HepG2 (cell line): ENCODE measurements around the gene ZBTB32. TPM values are rescaled to one million over a fixed set of nuclear protein-coding genes. Genes with fewer than 3 reads are reported as not detected.

ENCODE experiments used
- ATAC-seq: fragments of 200-7000 bp; cut with Tn5 transposase; 3 replicates; pipeline ENCODE4 v1.9.1; 2020; ENCODE audit warnings: mild to moderate bottlenecking, moderate library complexity
- BruUV-seq: library from RNA; stranded (reverse); fragments of 400-500 nt; replicated peaks from 2 replicates; lab custom pipeline; 2021; lab: Mats Ljungman, UMichigan
- CTCF ChIA-PET: fragments of 300-600 bp; formaldehyde crosslinking; extraction: SDS; loops from one replicate; lab custom pipeline; 2021; ENCODE audit warnings: low total read pairs, inconsistent platforms, low intra/inter-chr PET ratio; lab: Yijun Ruan, JAX
- POLR2A ChIA-PET: fragments of 350-600 bp; sonication (Branson Sonifier 250); formaldehyde crosslinking; loops from one replicate; lab custom pipeline; 2020; ENCODE audit warnings: antibody characterized with exemption, inconsistent platforms; lab: Yijun Ruan, JAX
- DNase-seq: peaks from one replicate; pipeline ENCODE4 v3.0.0-alpha.2; 2015; ENCODE audit warnings: low spot score
- FAIRE-seq: peaks from 3 replicates; lab custom pipeline; 2011; peaks lifted over from hg19 to GRCh38; lab: Jason Lieb, UNC
- H2AFZ ChIP-seq: one replicate; pipeline ENCODE4 v1.6.1; 2011; ENCODE audit warnings: low read length, inconsistent platforms
- H3K27ac ChIP-seq: fragments of 300-600 bp; 3 replicates; pipeline ENCODE4 v1.8.0; 2011; ENCODE audit warnings: mixed run types, mild to moderate bottlenecking, mixed read lengths, low read length, inconsistent platforms; ENCODE audit not compliant: insufficient read depth; ENCODE audit errors: extremely low read length
- H3K27me3 ChIP-seq, 2 experiments: fragments of 200-600 bp in 1 of 2; 2 replicates in 1 of 2; 3 replicates in 1 of 2; pipeline versions ENCODE4 v1.6.0 to v1.8.0; 2011; ENCODE audit warnings: low read length in 2 of 2, mild to moderate bottlenecking in 2 of 2, moderate library complexity in 2 of 2, inconsistent platforms in 1 of 2; ENCODE audit not compliant: insufficient read depth in 2 of 2, control insufficient read depth in 1 of 2
- H3K36me3 ChIP-seq, 2 experiments: fragments of 200-600 bp in 1 of 2; replicated peaks in 1 of 2; 2 replicates in 1 of 2; 3 replicates in 1 of 2; pipeline versions ENCODE4 v1.5.1 to v1.8.0; 2011; ENCODE audit warnings: low read length in 2 of 2, inconsistent platforms in 1 of 2; ENCODE audit not compliant: insufficient read depth in 2 of 2, control insufficient read depth in 1 of 2
- H3K4me1 ChIP-seq: 2 replicates; pipeline ENCODE4 v1.5.1; 2012; ENCODE audit warnings: low read length, inconsistent platforms; ENCODE audit not compliant: insufficient read depth
- H3K4me2 ChIP-seq: 2 replicates; pipeline ENCODE4 v1.6.0; 2011; ENCODE audit warnings: low read depth, low read length, inconsistent platforms
- H3K4me3 ChIP-seq, 3 experiments: fragments of 200-600 bp in 1 of 3; sonication (generic), shearing (Covaris generic) in 1 of 3; replicated peaks in 1 of 3; 2 replicates each; pipeline ENCODE4 v1.5.1; 2011 to 2016; ENCODE audit warnings: low read length in 3 of 3, inconsistent platforms in 2 of 3, low read depth in 2 of 3, mild to moderate bottlenecking in 2 of 3, control low read depth in 1 of 3, mixed read lengths in 1 of 3; ENCODE audit not compliant: insufficient read depth in 1 of 3
- H3K79me2 ChIP-seq: one replicate; pipeline ENCODE4 v1.6.1; 2011; ENCODE audit warnings: low read length, inconsistent platforms; ENCODE audit not compliant: insufficient read depth
- H3K9ac ChIP-seq: 2 replicates; pipeline ENCODE4 v1.6.0; 2011; ENCODE audit warnings: mild to moderate bottlenecking, low read depth, low read length, inconsistent platforms; ENCODE audit not compliant: insufficient read depth
- H3K9me3 ChIP-seq: 2 replicates; pipeline ENCODE4 v1.5.1; 2012; ENCODE audit warnings: mild to moderate bottlenecking, low read length
- H4K20me1 ChIP-seq: 2 replicates; pipeline ENCODE4 v1.6.0; 2011; ENCODE audit warnings: inconsistent platforms, mild to moderate bottlenecking, low read length, moderate library complexity; ENCODE audit not compliant: insufficient read depth
- HDAC2 ChIP-seq: sonication (generic); formaldehyde crosslinking; IDR thresholded peaks from 2 replicates; pipeline ENCODE4 v1.4.0; 2020; ENCODE audit warnings: missing genetic modification reagents
- KDM2A ChIP-seq: sonication (generic); formaldehyde crosslinking; IDR thresholded peaks from 2 replicates; pipeline ENCODE4 v1.4.0; 2020; ENCODE audit warnings: low read depth, missing genetic modification reagents, borderline replicate concordance
- RAD21 ChIP-seq: fragments of 450-650 bp; formaldehyde crosslinking; IDR thresholded peaks from 2 replicates; pipeline ENCODE4 v1.5.0; 2020; ENCODE audit warnings: mild to moderate bottlenecking
- RORA ChIP-seq: sonication (generic); formaldehyde crosslinking; IDR thresholded peaks from 2 replicates; pipeline ENCODE4 v1.5.0; 2020; ENCODE audit warnings: mild to moderate bottlenecking, missing genetic modification reagents, moderate library complexity
- TAF15 ChIP-seq: fragments of 200-400 bp; formaldehyde crosslinking; IDR thresholded peaks from one replicate; pipeline ENCODE4 v1.6.1; 2018; ENCODE audit warnings: mild to moderate bottlenecking, low read depth, low read length; ENCODE audit not compliant: poor library complexity, severe bottlenecking
- WGBS: methylation state at CpG from one replicate; pipeline ENCODE4 v1.1.6; 2017; ENCODE audit warnings: low lambda C conversion rate; 5-methylcytosine and 5-hydroxymethylcytosine counted together
- in situ Hi-C: cut with HindIII; loops from 2 replicates; pipeline ENCODE4 v1.10.0; 2017; ENCODE audit warnings: low pct_unique_long_range_greater_than_20kb; ENCODE audit not compliant: extremely low pct_ligation_motif_present
- intact Hi-C: fragments of 100-400 bp; cut with micrococcal nuclease; formaldehyde crosslinking; loops from one replicate; pipeline ENCODE4 v1.10.0; 2022; ENCODE audit not compliant: unreplicated experiment
- polyA plus RNA-seq, 8 experiments: library from polyadenylated mRNA; depleted of rRNA in 3 of 8; stranded (reverse) in 7 of 8; unstranded in 1 of 8; fragments of >200 nt; fragmentation: Illumina TruSeq in 4 of 8; extraction: Trizol in 4 of 8; gene quantifications; 2 replicates each; pipeline versions ENCODE4 v1.2.1 to v1.2.3, GENCODE V29; 2011 to 2016; ENCODE audit warnings: low read depth in 4 of 8, missing spikeins in 1 of 8, mixed read lengths in 1 of 8; ENCODE audit not compliant: insufficient read depth in 1 of 8
- total RNA-seq, 5 experiments: library from RNA; depleted of rRNA; stranded (reverse); fragments of >200 nt; fragmentation: Illumina TruSeq; extraction: Trizol; gene quantifications; 2 replicates each; pipeline ENCODE4 v1.2.3, GENCODE V29; 2016; ENCODE audit warnings: low read depth in 1 of 5
- TF ChIP-seq, protein P1 (sequence below): sonication (generic); formaldehyde crosslinking; IDR thresholded peaks from 2 replicates; pipeline ENCODE4 v1.4.0; 2020; ENCODE audit warnings: missing genetic modification reagents
- TF ChIP-seq, protein P2 (sequence below): sonication (generic); formaldehyde crosslinking; IDR thresholded peaks from 2 replicates; pipeline ENCODE4 v1.5.1; 2020; ENCODE audit warnings: missing genetic modification reagents, mild to moderate bottlenecking, borderline replicate concordance
- TF ChIP-seq, protein P3 (sequence below): sonication (generic); formaldehyde crosslinking; IDR thresholded peaks from 2 replicates; pipeline ENCODE4 v1.5.1; 2020; ENCODE audit warnings: missing genetic modification reagents, mild to moderate bottlenecking, borderline replicate concordance
- TF ChIP-seq, protein P4 (sequence below): sonication (generic); formaldehyde crosslinking; IDR thresholded peaks from 2 replicates; pipeline ENCODE4 v1.5.0; 2020; ENCODE audit warnings: mild to moderate bottlenecking, missing genetic modification reagents, borderline replicate concordance

The ZBTB32 gene
- total and polyA plus RNA-seq, 2 of the 13 experiments (the other 11 are each of a cell fraction or from before 2014, with no cell fraction given), result not detected

DNA sequence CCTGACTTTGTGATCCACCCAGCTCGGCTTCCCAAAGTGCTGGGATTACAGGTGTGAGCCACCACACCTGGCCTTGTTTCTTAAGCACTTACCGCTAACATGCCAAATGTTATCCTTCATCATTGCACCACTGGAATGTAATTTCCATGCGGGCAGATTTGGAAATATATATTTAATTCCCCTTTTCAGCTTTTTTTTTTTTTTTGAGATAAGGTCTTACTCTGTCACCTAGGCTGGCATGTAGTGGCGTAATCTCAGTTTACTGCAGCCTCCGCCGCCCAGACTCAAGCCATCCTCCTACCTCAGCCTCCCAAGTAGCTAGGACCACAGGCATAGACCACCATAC is 42.4 kb upstream of the ZBTB32 start (continued):
- TF ChIP-seq, protein P1, sequence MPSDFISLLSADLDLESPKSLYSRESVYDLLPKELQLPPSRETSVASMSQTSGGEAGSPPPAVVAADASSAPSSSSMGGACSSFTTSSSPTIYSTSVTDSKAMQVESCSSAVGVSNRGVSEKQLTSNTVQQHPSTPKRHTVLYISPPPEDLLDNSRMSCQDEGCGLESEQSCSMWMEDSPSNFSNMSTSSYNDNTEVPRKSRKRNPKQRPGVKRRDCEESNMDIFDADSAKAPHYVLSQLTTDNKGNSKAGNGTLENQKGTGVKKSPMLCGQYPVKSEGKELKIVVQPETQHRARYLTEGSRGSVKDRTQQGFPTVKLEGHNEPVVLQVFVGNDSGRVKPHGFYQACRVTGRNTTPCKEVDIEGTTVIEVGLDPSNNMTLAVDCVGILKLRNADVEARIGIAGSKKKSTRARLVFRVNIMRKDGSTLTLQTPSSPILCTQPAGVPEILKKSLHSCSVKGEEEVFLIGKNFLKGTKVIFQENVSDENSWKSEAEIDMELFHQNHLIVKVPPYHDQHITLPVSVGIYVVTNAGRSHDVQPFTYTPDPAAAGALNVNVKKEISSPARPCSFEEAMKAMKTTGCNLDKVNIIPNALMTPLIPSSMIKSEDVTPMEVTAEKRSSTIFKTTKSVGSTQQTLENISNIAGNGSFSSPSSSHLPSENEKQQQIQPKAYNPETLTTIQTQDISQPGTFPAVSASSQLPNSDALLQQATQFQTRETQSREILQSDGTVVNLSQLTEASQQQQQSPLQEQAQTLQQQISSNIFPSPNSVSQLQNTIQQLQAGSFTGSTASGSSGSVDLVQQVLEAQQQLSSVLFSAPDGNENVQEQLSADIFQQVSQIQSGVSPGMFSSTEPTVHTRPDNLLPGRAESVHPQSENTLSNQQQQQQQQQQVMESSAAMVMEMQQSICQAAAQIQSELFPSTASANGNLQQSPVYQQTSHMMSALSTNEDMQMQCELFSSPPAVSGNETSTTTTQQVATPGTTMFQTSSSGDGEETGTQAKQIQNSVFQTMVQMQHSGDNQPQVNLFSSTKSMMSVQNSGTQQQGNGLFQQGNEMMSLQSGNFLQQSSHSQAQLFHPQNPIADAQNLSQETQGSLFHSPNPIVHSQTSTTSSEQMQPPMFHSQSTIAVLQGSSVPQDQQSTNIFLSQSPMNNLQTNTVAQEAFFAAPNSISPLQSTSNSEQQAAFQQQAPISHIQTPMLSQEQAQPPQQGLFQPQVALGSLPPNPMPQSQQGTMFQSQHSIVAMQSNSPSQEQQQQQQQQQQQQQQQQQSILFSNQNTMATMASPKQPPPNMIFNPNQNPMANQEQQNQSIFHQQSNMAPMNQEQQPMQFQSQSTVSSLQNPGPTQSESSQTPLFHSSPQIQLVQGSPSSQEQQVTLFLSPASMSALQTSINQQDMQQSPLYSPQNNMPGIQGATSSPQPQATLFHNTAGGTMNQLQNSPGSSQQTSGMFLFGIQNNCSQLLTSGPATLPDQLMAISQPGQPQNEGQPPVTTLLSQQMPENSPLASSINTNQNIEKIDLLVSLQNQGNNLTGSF (CRISPR knock-in tag), result no peak

DNA sequence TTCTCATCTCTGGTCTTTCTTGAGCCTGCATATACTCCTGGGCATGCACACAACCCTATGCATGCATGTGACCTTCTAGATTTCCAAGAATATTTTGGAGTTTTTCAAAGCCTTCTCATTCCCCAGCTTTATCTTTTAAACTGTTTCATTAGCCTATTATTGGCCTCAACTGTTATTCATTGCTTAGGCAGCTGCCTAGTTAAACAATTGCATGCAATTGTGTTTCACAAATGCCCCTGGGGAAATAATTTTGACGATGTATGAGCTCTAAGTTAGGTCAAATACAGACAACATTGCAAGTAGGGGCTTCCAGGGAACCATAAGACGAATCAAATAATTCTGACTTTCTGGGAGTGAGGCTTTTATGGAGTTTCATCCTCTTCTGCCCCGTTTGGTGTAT is 40.4 kb upstream of the ZBTB32 start:
- CTCF ChIA-PET, result no interaction called here
- POLR2A ChIA-PET, result no interaction called here
- DNase-seq (no peak), ATAC-seq (no peak), FAIRE-seq (no peak)
- in situ Hi-C loops, result no loop called here
- H3K4me1 ChIP-seq, result peaks cover 25% of the 10 kb centered on the region
- no peaks in the 10 kb centered on the region for H3K9me3 ChIP-seq
- H3K36me3 ChIP-seq, result no peaks in the 10 kb centered on the region
- H3K27me3 ChIP-seq, result no peaks in the 10 kb centered on the region
- H4K20me1 ChIP-seq, result no peaks in the 10 kb centered on the region
- intact Hi-C loops, result no loop called here
- no peaks in the 10 kb centered on the region for H3K79me2 ChIP-seq
- H3K27ac ChIP-seq, result no peak overlapping the region
- 46% methylated on average over 3 of the region's 3 CpGs for WGBS
- no peak overlapping the region for H3K9ac ChIP-seq
- H3K4me3 ChIP-seq, result no peak overlapping the region
- BruUV-seq, result no TSS peak
- H3K4me2 ChIP-seq, result no peak overlapping the region
- no peak overlapping the region for H2AFZ ChIP-seq
- TF ChIP-seq TAF15 (no peak), KDM2A (CRISPR knock-in tag) (no peak), RORA (no peak), RAD21 (no peak), HDAC2 (CRISPR knock-in tag) (no peak)
- TF ChIP-seq, protein P2, sequence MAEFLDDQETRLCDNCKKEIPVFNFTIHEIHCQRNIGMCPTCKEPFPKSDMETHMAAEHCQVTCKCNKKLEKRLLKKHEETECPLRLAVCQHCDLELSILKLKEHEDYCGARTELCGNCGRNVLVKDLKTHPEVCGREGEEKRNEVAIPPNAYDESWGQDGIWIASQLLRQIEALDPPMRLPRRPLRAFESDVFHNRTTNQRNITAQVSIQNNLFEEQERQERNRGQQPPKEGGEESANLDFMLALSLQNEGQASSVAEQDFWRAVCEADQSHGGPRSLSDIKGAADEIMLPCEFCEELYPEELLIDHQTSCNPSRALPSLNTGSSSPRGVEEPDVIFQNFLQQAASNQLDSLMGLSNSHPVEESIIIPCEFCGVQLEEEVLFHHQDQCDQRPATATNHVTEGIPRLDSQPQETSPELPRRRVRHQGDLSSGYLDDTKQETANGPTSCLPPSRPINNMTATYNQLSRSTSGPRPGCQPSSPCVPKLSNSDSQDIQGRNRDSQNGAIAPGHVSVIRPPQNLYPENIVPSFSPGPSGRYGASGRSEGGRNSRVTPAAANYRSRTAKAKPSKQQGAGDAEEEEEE, result no peak
- TF ChIP-seq, protein P3, sequence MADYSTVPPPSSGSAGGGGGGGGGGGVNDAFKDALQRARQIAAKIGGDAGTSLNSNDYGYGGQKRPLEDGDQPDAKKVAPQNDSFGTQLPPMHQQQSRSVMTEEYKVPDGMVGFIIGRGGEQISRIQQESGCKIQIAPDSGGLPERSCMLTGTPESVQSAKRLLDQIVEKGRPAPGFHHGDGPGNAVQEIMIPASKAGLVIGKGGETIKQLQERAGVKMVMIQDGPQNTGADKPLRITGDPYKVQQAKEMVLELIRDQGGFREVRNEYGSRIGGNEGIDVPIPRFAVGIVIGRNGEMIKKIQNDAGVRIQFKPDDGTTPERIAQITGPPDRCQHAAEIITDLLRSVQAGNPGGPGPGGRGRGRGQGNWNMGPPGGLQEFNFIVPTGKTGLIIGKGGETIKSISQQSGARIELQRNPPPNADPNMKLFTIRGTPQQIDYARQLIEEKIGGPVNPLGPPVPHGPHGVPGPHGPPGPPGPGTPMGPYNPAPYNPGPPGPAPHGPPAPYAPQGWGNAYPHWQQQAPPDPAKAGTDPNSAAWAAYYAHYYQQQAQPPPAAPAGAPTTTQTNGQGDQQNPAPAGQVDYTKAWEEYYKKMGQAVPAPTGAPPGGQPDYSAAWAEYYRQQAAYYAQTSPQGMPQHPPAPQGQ (CRISPR knock-in tag), result no peak
- TF ChIP-seq, protein P4, sequence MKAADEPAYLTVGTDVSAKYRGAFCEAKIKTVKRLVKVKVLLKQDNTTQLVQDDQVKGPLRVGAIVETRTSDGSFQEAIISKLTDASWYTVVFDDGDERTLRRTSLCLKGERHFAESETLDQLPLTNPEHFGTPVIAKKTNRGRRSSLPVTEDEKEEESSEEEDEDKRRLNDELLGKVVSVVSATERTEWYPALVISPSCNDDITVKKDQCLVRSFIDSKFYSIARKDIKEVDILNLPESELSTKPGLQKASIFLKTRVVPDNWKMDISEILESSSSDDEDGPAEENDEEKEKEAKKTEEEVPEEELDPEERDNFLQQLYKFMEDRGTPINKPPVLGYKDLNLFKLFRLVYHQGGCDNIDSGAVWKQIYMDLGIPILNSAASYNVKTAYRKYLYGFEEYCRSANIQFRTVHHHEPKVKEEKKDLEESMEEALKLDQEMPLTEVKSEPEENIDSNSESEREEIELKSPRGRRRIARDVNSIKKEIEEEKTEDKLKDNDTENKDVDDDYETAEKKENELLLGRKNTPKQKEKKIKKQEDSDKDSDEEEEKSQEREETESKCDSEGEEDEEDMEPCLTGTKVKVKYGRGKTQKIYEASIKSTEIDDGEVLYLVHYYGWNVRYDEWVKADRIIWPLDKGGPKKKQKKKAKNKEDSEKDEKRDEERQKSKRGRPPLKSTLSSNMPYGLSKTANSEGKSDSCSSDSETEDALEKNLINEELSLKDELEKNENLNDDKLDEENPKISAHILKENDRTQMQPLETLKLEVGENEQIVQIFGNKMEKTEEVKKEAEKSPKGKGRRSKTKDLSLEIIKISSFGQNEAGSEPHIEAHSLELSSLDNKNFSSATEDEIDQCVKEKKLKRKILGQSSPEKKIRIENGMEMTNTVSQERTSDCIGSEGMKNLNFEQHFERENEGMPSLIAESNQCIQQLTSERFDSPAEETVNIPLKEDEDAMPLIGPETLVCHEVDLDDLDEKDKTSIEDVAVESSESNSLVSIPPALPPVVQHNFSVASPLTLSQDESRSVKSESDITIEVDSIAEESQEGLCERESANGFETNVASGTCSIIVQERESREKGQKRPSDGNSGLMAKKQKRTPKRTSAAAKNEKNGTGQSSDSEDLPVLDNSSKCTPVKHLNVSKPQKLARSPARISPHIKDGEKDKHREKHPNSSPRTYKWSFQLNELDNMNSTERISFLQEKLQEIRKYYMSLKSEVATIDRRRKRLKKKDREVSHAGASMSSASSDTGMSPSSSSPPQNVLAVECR (CRISPR knock-in tag), result no peak
